ENCODE results near the gene IFI27L1.

DNA sequence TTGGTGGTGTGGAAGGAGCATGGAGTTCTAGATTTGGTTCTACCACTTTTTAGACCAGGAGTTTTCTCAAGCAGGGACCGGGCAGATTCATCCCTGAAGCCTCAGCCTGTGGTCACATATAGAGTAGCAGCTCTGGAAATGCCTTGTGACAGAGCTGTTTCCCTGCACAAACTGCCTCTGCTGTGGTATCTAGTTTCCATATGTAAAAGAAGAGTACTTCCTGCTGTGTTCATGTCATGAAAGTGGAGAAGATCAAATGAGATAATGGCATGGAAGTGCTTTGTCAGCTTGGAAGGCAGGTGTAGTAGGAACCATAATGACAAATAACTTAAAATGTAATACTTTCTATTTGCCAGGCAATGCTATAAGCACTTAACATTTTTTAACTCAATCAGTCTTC is 28.9 kb upstream of the IFI27L1 start:
- TF ChIP-seq, protein P1, sequence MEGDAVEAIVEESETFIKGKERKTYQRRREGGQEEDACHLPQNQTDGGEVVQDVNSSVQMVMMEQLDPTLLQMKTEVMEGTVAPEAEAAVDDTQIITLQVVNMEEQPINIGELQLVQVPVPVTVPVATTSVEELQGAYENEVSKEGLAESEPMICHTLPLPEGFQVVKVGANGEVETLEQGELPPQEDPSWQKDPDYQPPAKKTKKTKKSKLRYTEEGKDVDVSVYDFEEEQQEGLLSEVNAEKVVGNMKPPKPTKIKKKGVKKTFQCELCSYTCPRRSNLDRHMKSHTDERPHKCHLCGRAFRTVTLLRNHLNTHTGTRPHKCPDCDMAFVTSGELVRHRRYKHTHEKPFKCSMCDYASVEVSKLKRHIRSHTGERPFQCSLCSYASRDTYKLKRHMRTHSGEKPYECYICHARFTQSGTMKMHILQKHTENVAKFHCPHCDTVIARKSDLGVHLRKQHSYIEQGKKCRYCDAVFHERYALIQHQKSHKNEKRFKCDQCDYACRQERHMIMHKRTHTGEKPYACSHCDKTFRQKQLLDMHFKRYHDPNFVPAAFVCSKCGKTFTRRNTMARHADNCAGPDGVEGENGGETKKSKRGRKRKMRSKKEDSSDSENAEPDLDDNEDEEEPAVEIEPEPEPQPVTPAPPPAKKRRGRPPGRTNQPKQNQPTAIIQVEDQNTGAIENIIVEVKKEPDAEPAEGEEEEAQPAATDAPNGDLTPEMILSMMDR (IDR thresholded peaks at IDR 0.05; ENCODE audit: low read length): no peak
- no peak for TF ChIP-seq EZH2 (optimal IDR thresholded peaks at IDR 0.05; ENCODE audit: low read depth, low read length)
- no peak for TF ChIP-seq EZH2phosphoT487 (IDR thresholded peaks at IDR 0.05; ENCODE audit: low read length)

All from MM.1S (cell line).